CD4-positive, alpha-beta T cell (primary cell): Measurements from ENCODE around the gene SLCO1C1. TPM values are rescaled to one million over a fixed set of nuclear protein-coding genes. Genes with fewer than 3 reads are reported as not detected.

Experiments used
- ATAC-seq: fragments of 200-7000 bp; cut with Tn5 transposase; one replicate; pipeline ENCODE4 v1.10.0; 2022; ENCODE audit warnings: mild to moderate bottlenecking; ENCODE audit not compliant: poor library complexity
- CTCF ChIA-PET: fragments of 350-600 bp; sonication (Branson Sonifier 250); formaldehyde crosslinking; loops from one replicate; lab custom pipeline; 2021; ENCODE audit warnings: antibody characterized with exemption, inconsistent platforms; lab: Charles Lee
- POLR2A ChIA-PET: fragments of 350-600 bp; sonication (Branson Sonifier 250); formaldehyde crosslinking; loops from one replicate; lab custom pipeline; 2021; ENCODE audit warnings: antibody characterized with exemption, inconsistent platforms; lab: Charles Lee
- DNase-seq, 14 experiments: peaks; one replicate each; pipeline ENCODE4 v3.0.0-alpha.2; 2013 to 2020; ENCODE audit warnings: mixed read lengths in 2 of 14
- H3K27ac ChIP-seq, 2 donors: one replicate each; pipeline versions ENCODE4 v1.5.1 to v1.7.0; 2013; ENCODE audit warnings: low read length in 2 of 2, low read depth in 1 of 2, mild to moderate bottlenecking in 1 of 2
- H3K27me3 ChIP-seq, 2 experiments: 1 replicate in 1 of 2; 2 replicates in 1 of 2; pipeline versions ENCODE4 v1.6.1 to v1.7.0; 2013; ENCODE audit warnings: low read length in 2 of 2, control low read depth in 1 of 2, mild to moderate bottlenecking in 1 of 2, moderate library complexity in 1 of 2; ENCODE audit not compliant: insufficient read depth in 2 of 2, control insufficient read depth in 1 of 2
- H3K36me3 ChIP-seq: one replicate; pipeline ENCODE4 v1.6.1; 2013; ENCODE audit warnings: low read length, control low read depth; ENCODE audit not compliant: insufficient read depth
- H3K4me1 ChIP-seq: one replicate; pipeline ENCODE4 v1.6.1; 2013; ENCODE audit warnings: low read length, control low read depth; ENCODE audit not compliant: insufficient read depth
- H3K4me3 ChIP-seq: one replicate; pipeline ENCODE4 v1.5.1; 2013; ENCODE audit warnings: mild to moderate bottlenecking, low read length, moderate library complexity
- H3K9me3 ChIP-seq, 2 experiments: 1 replicate in 1 of 2; 2 replicates in 1 of 2; pipeline versions ENCODE4 v1.6.1 to v1.7.0; 2013; ENCODE audit warnings: low read length in 2 of 2, mild to moderate bottlenecking in 2 of 2, control low read depth in 1 of 2, moderate library complexity in 1 of 2; ENCODE audit not compliant: control insufficient read depth in 1 of 2, insufficient read depth in 1 of 2
- H3K27ac Mint-ChIP-seq: one replicate; pipeline ENCODE4 v1.8.0; 2020; ENCODE audit warnings: mixed read lengths
- H3K27me3 Mint-ChIP-seq: one replicate; pipeline ENCODE4 v1.8.0; 2021; ENCODE audit warnings: mixed read lengths
- H3K36me3 Mint-ChIP-seq: one replicate; pipeline ENCODE4 v1.8.0; 2021; ENCODE audit warnings: low read depth, mixed read lengths
- H3K4me1 Mint-ChIP-seq: one replicate; pipeline ENCODE4 v1.8.0; 2021; ENCODE audit warnings: low read depth, mixed read lengths
- H3K4me3 Mint-ChIP-seq: one replicate; pipeline ENCODE4 v1.8.0; 2020; ENCODE audit warnings: mild to moderate bottlenecking, mixed read lengths
- H3K9me3 Mint-ChIP-seq: one replicate; pipeline ENCODE4 v1.8.0; 2020; ENCODE audit warnings: mixed read lengths
- intact Hi-C, 2 experiments: fragments of 100-400 bp; cut with DNase I in 1 of 2; cut with micrococcal nuclease in 1 of 2; formaldehyde crosslinking; loops; one replicate each; pipeline versions ENCODE4 v1.15.1 to v1.9.0; 2023 to 2025; cut with DNase I, micrococcal nuclease
- polyA plus RNA-seq, 2 donors: library from polyadenylated mRNA; unstranded; fragments of 120-200 nt; gene quantifications; one replicate each; pipeline ENCODE4 v1.2.1, GENCODE V29; 2013
- total RNA-seq, 174 experiments: library from RNA in 2 of 174; stranded (reverse) in 2 of 174; gene quantifications; one replicate each; pipeline ENCODE4 v1.2.3 and lab custom pipeline; 2021 to 2026
- TF ChIP-seq, protein P1 (sequence below): fragments of 200-600 bp; IDR thresholded peaks from one replicate; pipeline ENCODE4 v1.8.0; 2022; ENCODE audit warnings: antibody characterized with exemption, mild to moderate bottlenecking

The SLCO1C1 gene, protein sequence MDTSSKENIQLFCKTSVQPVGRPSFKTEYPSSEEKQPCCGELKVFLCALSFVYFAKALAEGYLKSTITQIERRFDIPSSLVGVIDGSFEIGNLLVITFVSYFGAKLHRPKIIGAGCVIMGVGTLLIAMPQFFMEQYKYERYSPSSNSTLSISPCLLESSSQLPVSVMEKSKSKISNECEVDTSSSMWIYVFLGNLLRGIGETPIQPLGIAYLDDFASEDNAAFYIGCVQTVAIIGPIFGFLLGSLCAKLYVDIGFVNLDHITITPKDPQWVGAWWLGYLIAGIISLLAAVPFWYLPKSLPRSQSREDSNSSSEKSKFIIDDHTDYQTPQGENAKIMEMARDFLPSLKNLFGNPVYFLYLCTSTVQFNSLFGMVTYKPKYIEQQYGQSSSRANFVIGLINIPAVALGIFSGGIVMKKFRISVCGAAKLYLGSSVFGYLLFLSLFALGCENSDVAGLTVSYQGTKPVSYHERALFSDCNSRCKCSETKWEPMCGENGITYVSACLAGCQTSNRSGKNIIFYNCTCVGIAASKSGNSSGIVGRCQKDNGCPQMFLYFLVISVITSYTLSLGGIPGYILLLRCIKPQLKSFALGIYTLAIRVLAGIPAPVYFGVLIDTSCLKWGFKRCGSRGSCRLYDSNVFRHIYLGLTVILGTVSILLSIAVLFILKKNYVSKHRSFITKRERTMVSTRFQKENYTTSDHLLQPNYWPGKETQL
- not detected for total RNA-seq
- polyA plus RNA-seq (2013, experiment 1 of 2), result not detected
- not detected for polyA plus RNA-seq (2013, experiment 2 of 2)
- 0 to 0.07 (median 0) reads per million in 172 experiments for total RNA-seq (lab: John Stamatoyannopoulos, UW)

DNA sequence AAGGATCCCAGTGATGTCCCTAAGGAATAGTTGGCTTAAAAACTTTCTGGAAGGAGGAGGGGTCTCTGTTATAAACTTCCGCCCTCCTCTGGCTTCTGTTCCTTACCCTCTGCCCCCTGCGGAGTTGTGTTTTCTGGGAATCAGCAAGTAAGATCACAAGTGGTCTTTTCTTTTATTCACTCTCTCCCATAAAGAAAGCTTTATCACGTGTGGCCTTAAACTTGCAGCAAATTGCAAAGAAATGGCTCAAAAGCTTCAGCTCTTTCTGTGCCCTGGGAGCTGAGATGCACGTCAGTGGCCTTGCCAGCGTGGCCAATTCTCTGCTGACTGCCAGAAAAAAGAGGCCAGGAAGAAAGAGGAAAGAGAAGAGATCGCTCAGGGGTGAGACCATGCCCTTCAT lies at the start of gene SLCO1C1:
Gene SLCO1C1, plus strand, starts transcription at position 101 of the 400 bp plus-strand sequence. CDS start 4,245 bp downstream, outside the sequence.
- no peaks in the 10 kb centered on the region for H3K36me3 Mint-ChIP-seq

DNA sequence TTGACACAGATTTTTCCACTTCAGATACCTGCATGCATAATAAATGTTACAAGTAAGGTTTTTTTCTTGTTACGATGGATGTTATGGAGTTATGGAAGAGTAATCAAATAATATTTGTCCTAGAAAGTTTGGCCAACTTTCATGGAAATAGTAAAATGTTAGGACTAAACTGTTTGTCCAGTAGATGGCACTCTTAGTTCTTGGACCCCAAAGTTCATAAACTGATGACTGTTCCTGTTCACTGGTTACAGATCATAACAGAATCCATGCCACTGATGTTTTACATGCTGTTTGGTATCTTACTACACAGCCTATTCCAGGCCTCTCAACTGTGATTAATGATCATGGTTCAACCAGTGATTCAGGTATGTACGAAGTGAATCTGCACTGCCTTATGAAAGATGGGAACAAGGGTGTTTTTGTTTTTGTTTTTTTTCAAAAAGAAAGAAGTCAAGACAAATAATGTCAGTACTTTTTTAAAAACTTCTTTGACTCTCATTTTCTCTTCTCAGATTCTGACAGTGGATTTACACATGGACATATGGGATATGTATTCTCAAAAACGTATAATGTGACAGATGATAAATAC lies 48.8 kb upstream of the SLCO1C1 start:
- intact Hi-C loops, result no loop called here
- no peaks in the 10 kb centered on the region for H3K9me3 ChIP-seq
- ATAC-seq (no peak), DNase-seq (no peak)
- Mint-ChIP-seq H3K27ac (no peak overlapping the region), H3K27me3 (no peaks in the 10 kb centered on the region), H3K4me1 (no peaks in the 10 kb centered on the region), H3K9me3 (no peaks in the 10 kb centered on the region), H3K36me3 (no peaks in the 10 kb centered on the region), H3K4me3 (no peak overlapping the region)
- POLR2A ChIA-PET, result no interaction called here
- H3K4me3 ChIP-seq, result no peak overlapping the region
- no peaks in the 10 kb centered on the region for H3K4me1 ChIP-seq
- H3K36me3 ChIP-seq, result no peaks in the 10 kb centered on the region
- no peaks in the 10 kb centered on the region for H3K27me3 ChIP-seq
- H3K27ac ChIP-seq, result no peak overlapping the region
- CTCF ChIA-PET, result no interaction called here
- TF ChIP-seq, protein P1, sequence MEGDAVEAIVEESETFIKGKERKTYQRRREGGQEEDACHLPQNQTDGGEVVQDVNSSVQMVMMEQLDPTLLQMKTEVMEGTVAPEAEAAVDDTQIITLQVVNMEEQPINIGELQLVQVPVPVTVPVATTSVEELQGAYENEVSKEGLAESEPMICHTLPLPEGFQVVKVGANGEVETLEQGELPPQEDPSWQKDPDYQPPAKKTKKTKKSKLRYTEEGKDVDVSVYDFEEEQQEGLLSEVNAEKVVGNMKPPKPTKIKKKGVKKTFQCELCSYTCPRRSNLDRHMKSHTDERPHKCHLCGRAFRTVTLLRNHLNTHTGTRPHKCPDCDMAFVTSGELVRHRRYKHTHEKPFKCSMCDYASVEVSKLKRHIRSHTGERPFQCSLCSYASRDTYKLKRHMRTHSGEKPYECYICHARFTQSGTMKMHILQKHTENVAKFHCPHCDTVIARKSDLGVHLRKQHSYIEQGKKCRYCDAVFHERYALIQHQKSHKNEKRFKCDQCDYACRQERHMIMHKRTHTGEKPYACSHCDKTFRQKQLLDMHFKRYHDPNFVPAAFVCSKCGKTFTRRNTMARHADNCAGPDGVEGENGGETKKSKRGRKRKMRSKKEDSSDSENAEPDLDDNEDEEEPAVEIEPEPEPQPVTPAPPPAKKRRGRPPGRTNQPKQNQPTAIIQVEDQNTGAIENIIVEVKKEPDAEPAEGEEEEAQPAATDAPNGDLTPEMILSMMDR, result no peak

More for the DNA sequence above, at the start of gene SLCO1C1:
- Mint-ChIP-seq H3K27ac (no peak within 1 kb of the TSS), H3K4me3 (no peak within 1 kb of the TSS), H3K4me1 (no peaks in the 10 kb centered on the region), H3K27me3 (no peaks in the 10 kb centered on the region), H3K9me3 (peaks cover 2% of the 10 kb centered on the region)
- no peak within 1 kb of the TSS for H3K27ac ChIP-seq
- ATAC-seq (no peak), DNase-seq (no peak)
- no peaks in the 10 kb centered on the region for H3K9me3 ChIP-seq
- no peak within 1 kb of the TSS for H3K4me3 ChIP-seq
- TF ChIP-seq, protein P1, result no peak
- CTCF ChIA-PET, result no interaction called here
- H3K4me1 ChIP-seq, result no peaks in the 10 kb centered on the region
- intact Hi-C loops, result no loop called here
- no peaks in the 10 kb centered on the region for H3K36me3 ChIP-seq
- POLR2A ChIA-PET, result no interaction called here
- H3K27me3 ChIP-seq, result no peaks in the 10 kb centered on the region

DNA sequence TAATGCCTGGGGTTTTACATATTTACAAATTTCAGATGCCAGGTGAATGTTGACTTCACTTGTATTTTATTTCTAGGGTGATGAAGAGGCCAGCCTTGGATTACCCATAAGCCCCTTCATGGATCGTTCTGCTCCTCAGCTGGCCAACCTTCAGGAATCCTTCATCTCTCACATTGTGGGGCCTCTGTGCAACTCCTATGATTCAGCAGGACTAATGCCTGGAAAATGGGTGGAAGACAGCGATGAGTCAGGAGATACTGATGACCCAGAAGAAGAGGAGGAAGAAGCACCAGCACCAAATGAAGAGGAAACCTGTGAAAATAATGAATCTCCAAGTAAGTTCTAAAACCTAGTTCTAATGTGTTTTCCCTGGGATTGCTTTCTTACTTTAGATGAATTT lies 41.3 kb upstream of the SLCO1C1 start:
- no peaks in the 10 kb centered on the region for H3K4me1 ChIP-seq
- Mint-ChIP-seq H3K4me1 (no peaks in the 10 kb centered on the region), H3K36me3 (no peaks in the 10 kb centered on the region), H3K9me3 (no peaks in the 10 kb centered on the region), H3K27me3 (no peaks in the 10 kb centered on the region), H3K4me3 (no peak overlapping the region), H3K27ac (no peak overlapping the region)
- CTCF ChIA-PET, result no interaction called here
- no peaks in the 10 kb centered on the region for H3K27me3 ChIP-seq
- intact Hi-C loops, result no loop called here
- POLR2A ChIA-PET, result no interaction called here
- no peak for ATAC-seq
- H3K27ac ChIP-seq, result no peak overlapping the region
- H3K9me3 ChIP-seq, result no peaks in the 10 kb centered on the region
- H3K36me3 ChIP-seq, result no peaks in the 10 kb centered on the region
- TF ChIP-seq, protein P1, result no peak
- no peak overlapping the region for H3K4me3 ChIP-seq
- DNase-seq, result no peak
